CD4-positive, alpha-beta T cell (primary cell): ENCODE results near the gene ATP2B2. TPM values are rescaled to one million over a fixed set of nuclear protein-coding genes. Genes with fewer than 3 reads are reported as not detected.

Experiments used
- ATAC-seq: fragments of 200-7000 bp; cut with Tn5 transposase; one replicate; pipeline ENCODE4 v1.10.0; 2022; ENCODE audit warnings: mild to moderate bottlenecking; ENCODE audit not compliant: poor library complexity
- CTCF ChIA-PET: fragments of 350-600 bp; sonication (Branson Sonifier 250); formaldehyde crosslinking; loops from one replicate; lab custom pipeline; 2021; ENCODE audit warnings: antibody characterized with exemption, inconsistent platforms; lab: Charles Lee
- POLR2A ChIA-PET: fragments of 350-600 bp; sonication (Branson Sonifier 250); formaldehyde crosslinking; loops from one replicate; lab custom pipeline; 2021; ENCODE audit warnings: antibody characterized with exemption, inconsistent platforms; lab: Charles Lee
- DNase-seq, 14 experiments: peaks; one replicate each; pipeline ENCODE4 v3.0.0-alpha.2; 2013 to 2020; ENCODE audit warnings: mixed read lengths in 2 of 14
- H3K27ac ChIP-seq, 2 donors: one replicate each; pipeline versions ENCODE4 v1.5.1 to v1.7.0; 2013; ENCODE audit warnings: low read length in 2 of 2, low read depth in 1 of 2, mild to moderate bottlenecking in 1 of 2
- H3K27me3 ChIP-seq, 2 experiments: 1 replicate in 1 of 2; 2 replicates in 1 of 2; pipeline versions ENCODE4 v1.6.1 to v1.7.0; 2013; ENCODE audit warnings: low read length in 2 of 2, control low read depth in 1 of 2, mild to moderate bottlenecking in 1 of 2, moderate library complexity in 1 of 2; ENCODE audit not compliant: insufficient read depth in 2 of 2, control insufficient read depth in 1 of 2
- H3K36me3 ChIP-seq: one replicate; pipeline ENCODE4 v1.6.1; 2013; ENCODE audit warnings: low read length, control low read depth; ENCODE audit not compliant: insufficient read depth
- H3K4me1 ChIP-seq: one replicate; pipeline ENCODE4 v1.6.1; 2013; ENCODE audit warnings: low read length, control low read depth; ENCODE audit not compliant: insufficient read depth
- H3K4me3 ChIP-seq: one replicate; pipeline ENCODE4 v1.5.1; 2013; ENCODE audit warnings: mild to moderate bottlenecking, low read length, moderate library complexity
- H3K9me3 ChIP-seq, 2 experiments: 1 replicate in 1 of 2; 2 replicates in 1 of 2; pipeline versions ENCODE4 v1.6.1 to v1.7.0; 2013; ENCODE audit warnings: low read length in 2 of 2, mild to moderate bottlenecking in 2 of 2, control low read depth in 1 of 2, moderate library complexity in 1 of 2; ENCODE audit not compliant: control insufficient read depth in 1 of 2, insufficient read depth in 1 of 2
- H3K27ac Mint-ChIP-seq: one replicate; pipeline ENCODE4 v1.8.0; 2020; ENCODE audit warnings: mixed read lengths
- H3K27me3 Mint-ChIP-seq: one replicate; pipeline ENCODE4 v1.8.0; 2021; ENCODE audit warnings: mixed read lengths
- H3K36me3 Mint-ChIP-seq: one replicate; pipeline ENCODE4 v1.8.0; 2021; ENCODE audit warnings: low read depth, mixed read lengths
- H3K4me1 Mint-ChIP-seq: one replicate; pipeline ENCODE4 v1.8.0; 2021; ENCODE audit warnings: low read depth, mixed read lengths
- H3K4me3 Mint-ChIP-seq: one replicate; pipeline ENCODE4 v1.8.0; 2020; ENCODE audit warnings: mild to moderate bottlenecking, mixed read lengths
- H3K9me3 Mint-ChIP-seq: one replicate; pipeline ENCODE4 v1.8.0; 2020; ENCODE audit warnings: mixed read lengths
- CTCF ChIP-seq: fragments of 200-600 bp; IDR thresholded peaks from one replicate; pipeline ENCODE4 v1.8.0; 2022; ENCODE audit warnings: antibody characterized with exemption, mild to moderate bottlenecking
- intact Hi-C, 2 experiments: fragments of 100-400 bp; cut with DNase I in 1 of 2; cut with micrococcal nuclease in 1 of 2; formaldehyde crosslinking; loops; one replicate each; pipeline versions ENCODE4 v1.15.1 to v1.9.0; 2023 to 2025; cut with DNase I, micrococcal nuclease
- microRNA-seq: library from miRNA; unstranded; fragments of <30 nt; microRNA quantifications from one replicate; pipeline ENCODE4 v1.2.0, GENCODE V29; 2021; ENCODE audit warnings: borderline microRNAs expressed, borderline replicate concordance
- total RNA-seq, 174 experiments: library from RNA in 2 of 174; stranded (reverse) in 2 of 174; gene quantifications; one replicate each; pipeline ENCODE4 v1.2.3 and lab custom pipeline; 2021 to 2026

ATP2B2 gene
- total RNA-seq, 2 experiments from 2014 or later: not detected

GRCh38 chr3:10277115-10277625 is 228.2 kb downstream of the ATP2B2 start:
- CTCF ChIA-PET: interaction anchor here (1.1 kb wide), 1 partner anchor 63 kb away, joined by 5 read pairs; no protein-coding TSS in a partner anchor
- Histone ChIP-seq H3K36me3 (peaks cover 78% of the 10 kb centered on the region), H3K27ac (no peak overlapping the region), H3K27me3 (no peaks in the 10 kb centered on the region), H3K4me1 (peaks cover 32% of the 10 kb centered on the region), H3K9me3 (no peaks in the 10 kb centered on the region), H3K4me3 (no peak overlapping the region)
- peak; percentile 58 for ATAC-seq
- Mint-ChIP-seq H3K4me1 (peaks cover 52% of the 10 kb centered on the region), H3K9me3 (no peaks in the 10 kb centered on the region), H3K27ac (peak overlapping the region; percentile 72), H3K36me3 (peaks cover 85% of the 10 kb centered on the region), H3K27me3 (no peaks in the 10 kb centered on the region), H3K4me3 (no peak overlapping the region)
- intact Hi-C loops: no loop called here
- no peak for DNase-seq
- POLR2A ChIA-PET: no interaction called here
- TF ChIP-seq CTCF: no peak

- no peak overlapping the region for H3K4me3 Mint-ChIP-seq
- no peak overlapping the region for H3K4me3 ChIP-seq
- H3K9me3 Mint-ChIP-seq: no peaks in the 10 kb centered on the region
- ChIA-PET POLR2A (no interaction called here), CTCF (interaction anchor here (0.5 to 2.8 kb wide), 2 partner anchors 11 to 48 kb away, joined by 3 to 9 read pairs; no protein-coding TSS in a partner anchor)
- H3K9me3 ChIP-seq: no peaks in the 10 kb centered on the region
- peaks cover 91% of the 10 kb centered on the region for H3K36me3 Mint-ChIP-seq
- peaks cover 50% of the 10 kb centered on the region for H3K4me1 ChIP-seq
- no peak for DNase-seq
- no peak for TF ChIP-seq CTCF
- no peak overlapping the region for H3K27ac ChIP-seq
- no peak for ATAC-seq
- H3K27me3 Mint-ChIP-seq: no peaks in the 10 kb centered on the region
- peaks cover 50% of the 10 kb centered on the region for H3K4me1 Mint-ChIP-seq
- intact Hi-C loops: no loop called here
- no peaks in the 10 kb centered on the region for H3K27me3 ChIP-seq
- H3K27ac Mint-ChIP-seq: peak overlapping the region; percentile 72
- H3K36me3 ChIP-seq: peaks cover 87% of the 10 kb centered on the region
These were observed 230.8 kb downstream of the ATP2B2 start for GRCh38 chr3:10274601-10275000.

Small RNAs within 50 kb of the gene (microRNA-seq; reads per million reads assigned to microRNA genes)
- gene MIR378B: not detected
- gene MIR885: not detected

Other genes starting within 250 kb of the ATP2B2 start
- 1 to 10 TPM; 1.1 to 3.2 TPM for gene GHRL, start 212.6 kb downstream of the ATP2B2 start, total RNA-seq
- 10 to 100 TPM; 81.1 to 86.5 TPM for gene SEC13, start 184.5 kb downstream of the ATP2B2 start, total RNA-seq